Gastroesophageal sphincter (tissue), 4 donors: Measurements from ENCODE around the gene RRAD. TPM values are rescaled to one million over a fixed set of nuclear protein-coding genes. Genes with fewer than 3 reads are reported as not detected.

Source experiments
- ATAC-seq: fragments of 150-250 bp; one replicate; pipeline ENCODE4 v1.9.1; 2016; ENCODE audit warnings: mild to moderate bottlenecking, moderate library complexity
- H3K27ac ChIP-seq, 4 donors: fragments of 200-600 bp; sonication (generic) in 3 of 4; 1 replicate in 3 of 4; 2 replicates in 1 of 4; pipeline ENCODE4 v1.5.1; 2016 to 2019
- H3K27me3 ChIP-seq: fragments of 200-600 bp; sonication (generic); one replicate; pipeline ENCODE4 v1.5.1; 2019
- H3K36me3 ChIP-seq, 2 donors: fragments of 200-600 bp; sonication (generic); one replicate each; pipeline ENCODE4 v1.5.1; 2019; ENCODE audit warnings: control low read depth in 1 of 2
- H3K4me1 ChIP-seq, 3 donors: fragments of 200-600 bp; sonication (generic); 1 replicate in 2 of 3; 2 replicates in 1 of 3; pipeline ENCODE4 v1.5.1; 2016 to 2019; ENCODE audit warnings: control low read depth in 2 of 3
- H3K4me3 ChIP-seq, 2 donors: fragments of 200-600 bp; sonication (generic); one replicate each; pipeline ENCODE4 v1.5.1; 2019; ENCODE audit warnings: mild to moderate bottlenecking in 1 of 2, moderate library complexity in 1 of 2
- H3K9me3 ChIP-seq, 3 donors: fragments of 200-600 bp; sonication (generic); one replicate each; pipeline ENCODE4 v1.5.1; 2017 to 2019; ENCODE audit warnings: control low read depth in 2 of 3
- EP300 ChIP-seq: sonication (generic); formaldehyde crosslinking; IDR thresholded peaks from one replicate; pipeline ENCODE4 v1.6.1; 2017; ENCODE audit warnings: antibody characterized with exemption, mild to moderate bottlenecking
- POLR2A ChIP-seq, 2 donors: fragments of 450-650 bp; IDR thresholded peaks; one replicate each; pipeline ENCODE4 v1.6.1; 2017; ENCODE audit warnings: antibody characterized with exemption in 2 of 2, mild to moderate bottlenecking in 2 of 2, moderate library complexity in 1 of 2
- POLR2AphosphoS5 ChIP-seq: sonication (generic); formaldehyde crosslinking; IDR thresholded peaks from one replicate; pipeline ENCODE4 v1.6.1; 2017; ENCODE audit warnings: antibody characterized with exemption
- WGBS, 2 donors: methylation state at CpG; one replicate each; pipeline ENCODE4 v1.1.5; 2018; ENCODE audit warnings: low coverage in 1 of 2; 5-methylcytosine and 5-hydroxymethylcytosine counted together
- total RNA-seq, 4 donors: library from RNA; depleted of rRNA; stranded (reverse); fragments of >200 nt; gene quantifications; one replicate each; pipeline ENCODE4 v1.1.0, GENCODE V29; 2016
- TF ChIP-seq, protein P1 (sequence below), 4 experiments: fragments of 200-600 bp in 2 of 4; fragments of 450-650 bp in 2 of 4; sonication (generic) in 1 of 4; IDR thresholded peaks; one replicate each; pipeline ENCODE4 v1.5.1; 2017 to 2019; ENCODE audit warnings: antibody characterized with exemption in 4 of 4, mild to moderate bottlenecking in 2 of 4, moderate library complexity in 2 of 4

The RRAD gene
- total RNA-seq, 4 donors from 2014 or later, result 33.4 to 103 (median 50.8) TPM

DNA sequence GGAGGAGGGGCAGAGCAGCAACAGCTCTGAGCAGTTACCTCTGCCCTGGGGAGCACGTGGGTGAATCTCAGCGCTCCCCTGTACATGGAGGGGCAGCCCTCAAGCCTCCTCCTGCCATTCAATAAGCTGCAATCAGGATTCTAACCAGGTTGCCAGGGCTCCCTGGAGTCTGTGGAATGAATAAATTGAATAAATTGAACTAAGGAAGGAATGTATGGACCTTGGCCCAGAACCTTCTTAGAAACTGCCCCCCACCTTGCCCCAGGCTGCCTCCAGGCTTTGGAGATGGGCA, 5.1 kb downstream of the RRAD start:
- ATAC-seq, result no peak
- peaks cover 3% of the 10 kb centered on the region for H3K27me3 ChIP-seq
- H3K9me3 ChIP-seq, result no peaks in the 10 kb centered on the region
- 0 to 40% methylated on average over 1 of the region's 2 CpGs for WGBS, 2 donors
- TF ChIP-seq, protein P1, sequence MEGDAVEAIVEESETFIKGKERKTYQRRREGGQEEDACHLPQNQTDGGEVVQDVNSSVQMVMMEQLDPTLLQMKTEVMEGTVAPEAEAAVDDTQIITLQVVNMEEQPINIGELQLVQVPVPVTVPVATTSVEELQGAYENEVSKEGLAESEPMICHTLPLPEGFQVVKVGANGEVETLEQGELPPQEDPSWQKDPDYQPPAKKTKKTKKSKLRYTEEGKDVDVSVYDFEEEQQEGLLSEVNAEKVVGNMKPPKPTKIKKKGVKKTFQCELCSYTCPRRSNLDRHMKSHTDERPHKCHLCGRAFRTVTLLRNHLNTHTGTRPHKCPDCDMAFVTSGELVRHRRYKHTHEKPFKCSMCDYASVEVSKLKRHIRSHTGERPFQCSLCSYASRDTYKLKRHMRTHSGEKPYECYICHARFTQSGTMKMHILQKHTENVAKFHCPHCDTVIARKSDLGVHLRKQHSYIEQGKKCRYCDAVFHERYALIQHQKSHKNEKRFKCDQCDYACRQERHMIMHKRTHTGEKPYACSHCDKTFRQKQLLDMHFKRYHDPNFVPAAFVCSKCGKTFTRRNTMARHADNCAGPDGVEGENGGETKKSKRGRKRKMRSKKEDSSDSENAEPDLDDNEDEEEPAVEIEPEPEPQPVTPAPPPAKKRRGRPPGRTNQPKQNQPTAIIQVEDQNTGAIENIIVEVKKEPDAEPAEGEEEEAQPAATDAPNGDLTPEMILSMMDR (IDR thresholded peaks at IDR 0.05), result no peak
- TF ChIP-seq POLR2AphosphoS5 (no peak), POLR2A (IDR thresholded peaks at IDR 0.05) (no peak), EP300 (no peak)
- no peak overlapping the region for H3K4me3 ChIP-seq
- peaks cover 2 to 67% (median 20%) of the 10 kb centered on the region in 3 donors for H3K4me1 ChIP-seq
- H3K27ac ChIP-seq, result peak overlapping the region in 3 of 4 donors; percentile 81 to 92 (median 87)
- peaks cover 0 to 8% of the 10 kb centered on the region in 2 donors for H3K36me3 ChIP-seq

DNA sequence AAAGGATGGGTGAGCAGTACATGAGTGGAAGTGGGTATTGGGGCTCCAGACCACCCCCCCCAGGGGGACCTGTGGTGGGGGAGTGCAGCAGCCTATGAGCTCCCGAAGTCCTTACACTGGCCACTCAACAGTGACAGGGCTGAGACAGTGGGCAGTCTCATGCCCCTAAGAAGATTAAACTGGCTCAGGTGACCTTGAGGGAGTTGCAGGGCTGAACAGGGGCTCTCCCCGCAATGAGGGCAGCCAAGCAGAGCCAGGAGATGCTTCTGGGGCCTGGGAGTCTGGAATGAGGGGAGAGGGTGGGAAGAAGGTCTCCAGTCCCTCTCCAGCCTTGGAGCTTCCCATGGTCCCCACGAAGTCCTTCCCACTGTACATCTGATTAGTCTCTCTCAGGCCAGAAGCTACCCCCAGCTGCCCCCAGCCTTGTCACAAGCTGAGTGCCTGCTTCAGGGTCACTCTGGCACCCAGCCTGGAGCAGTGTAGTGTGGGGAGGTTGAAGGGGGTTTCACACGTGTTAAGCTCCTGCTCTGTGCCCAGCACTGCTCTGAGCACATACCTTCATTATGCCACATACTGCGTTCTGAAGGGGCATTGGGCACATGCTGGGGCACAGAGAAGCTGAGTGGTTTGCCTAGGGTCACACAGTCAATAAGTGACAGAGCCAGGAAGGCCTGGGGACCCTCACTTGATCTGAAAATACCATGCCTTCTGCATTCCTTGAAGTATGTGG, 5.6 kb downstream of the RRAD start:
- peaks cover 0 to 8% of the 10 kb centered on the region in 2 donors for H3K36me3 ChIP-seq
- ATAC-seq, result no peak

DNA sequence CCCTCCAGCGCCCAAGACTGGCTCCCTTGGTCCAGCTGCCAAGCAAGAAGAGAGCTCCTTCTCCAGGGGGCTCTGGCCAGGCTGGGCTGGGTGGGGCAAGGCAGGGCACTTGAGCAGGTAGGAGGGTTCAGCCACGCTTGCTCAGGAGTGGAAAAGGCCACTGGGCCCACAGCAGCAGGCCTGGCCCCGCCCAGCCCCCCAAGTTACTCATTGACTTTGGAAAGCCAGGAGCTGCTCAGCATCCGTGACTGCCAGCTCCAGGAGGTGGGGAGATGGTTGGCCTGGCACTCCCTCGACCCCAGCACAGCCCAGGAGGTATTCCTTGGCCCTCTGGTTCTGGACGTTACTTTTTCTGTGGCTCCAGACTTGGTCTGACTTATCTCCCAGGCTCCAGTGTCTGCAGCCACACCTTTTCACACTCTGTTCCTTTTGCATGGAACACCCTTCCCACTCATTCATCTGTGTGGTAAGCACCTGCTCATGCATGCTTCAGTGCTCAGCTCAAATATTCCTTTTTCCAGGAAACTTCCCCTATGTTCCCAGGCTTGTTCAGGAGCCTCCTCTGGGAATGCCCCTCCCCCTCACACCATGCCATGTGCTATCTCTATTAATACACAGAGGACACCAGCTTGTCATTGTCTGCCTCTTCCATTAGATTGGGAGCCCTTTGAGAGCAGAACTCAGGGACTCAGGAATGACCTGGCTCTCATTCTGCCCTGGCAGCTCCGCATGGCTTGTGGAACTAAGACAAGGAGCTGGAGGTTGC, 6.3 kb downstream of the RRAD start, which contains the start of gene CDH16:
Gene CDH16, minus strand, starts transcription at position 83 of the 766 bp plus-strand sequence. CDS start 820 bp downstream, outside the sequence.
- Histone ChIP-seq H3K27ac (peak within 1 kb of the TSS in 3 of 4 donors; percentile 81 to 92 (median 87)), H3K4me1 (peaks cover 2 to 55% (median 19%) of the 10 kb centered on the region in 3 donors), H3K9me3 (no peaks in the 10 kb centered on the region), H3K4me3 (no peak within 1 kb of the TSS), H3K36me3 (peaks cover 0 to 8% of the 10 kb centered on the region in 2 donors), H3K27me3 (peaks cover 3% of the 10 kb centered on the region)
- ATAC-seq, result no peak
- 80% methylated on average over 1 of the region's 7 CpGs; no CpG with 5 or more reads in 1 of the 2 donors for WGBS, 2 donors
- TF ChIP-seq POLR2A (IDR thresholded peaks at IDR 0.05) (no peak), POLR2AphosphoS5 (no peak), EP300 (no peak)
- TF ChIP-seq, protein P1 (IDR thresholded peaks at IDR 0.05), result no peak

More for the DNA sequence above, 5.6 kb downstream of the RRAD start:
- peaks cover 3% of the 10 kb centered on the region for H3K27me3 ChIP-seq
- 60% methylated on average over 2 of the region's 5 CpGs; no CpG with 5 or more reads in 1 of the 2 donors for WGBS, 2 donors
- no peaks in the 10 kb centered on the region for H3K9me3 ChIP-seq
- H3K4me3 ChIP-seq, result no peak overlapping the region
- peaks cover 2 to 62% (median 20%) of the 10 kb centered on the region in 3 donors for H3K4me1 ChIP-seq
- TF ChIP-seq EP300, result no peak
- no peak for TF ChIP-seq POLR2A (IDR thresholded peaks at IDR 0.05)
- TF ChIP-seq, protein P1 (IDR thresholded peaks at IDR 0.05), result no peak
- no peak for TF ChIP-seq POLR2AphosphoS5
- H3K27ac ChIP-seq, result peak overlapping the region in 3 of 4 donors; percentile 81 to 92 (median 87)

DNA sequence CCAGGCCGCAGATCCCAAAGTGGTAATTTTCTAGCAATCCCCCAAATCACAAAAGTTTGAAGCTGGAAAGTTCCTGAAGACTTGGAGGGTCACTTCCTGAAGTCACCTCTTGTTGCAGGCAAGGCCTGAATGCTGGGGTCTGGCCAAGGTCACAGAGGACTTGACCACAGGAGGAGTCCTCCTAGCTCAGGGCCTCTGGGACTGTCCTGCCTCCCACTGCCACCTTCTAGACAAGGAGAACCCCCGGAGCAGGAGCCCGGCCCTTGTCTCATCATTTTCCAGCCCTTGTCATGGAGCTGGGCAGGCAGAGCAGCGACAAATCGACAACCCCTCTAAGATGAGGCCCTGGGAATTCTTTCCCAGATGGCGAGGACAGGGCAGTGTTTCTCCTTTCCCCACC, 7.0 kb downstream of the RRAD start:
- H3K36me3 ChIP-seq, result peaks cover 0 to 8% of the 10 kb centered on the region in 2 donors
- H3K27me3 ChIP-seq, result peaks cover 3% of the 10 kb centered on the region
- no peak for ATAC-seq
- no peaks in the 10 kb centered on the region for H3K9me3 ChIP-seq
- H3K4me3 ChIP-seq, result no peak overlapping the region
- peaks cover 2 to 49% (median 13%) of the 10 kb centered on the region in 3 donors for H3K4me1 ChIP-seq
- TF ChIP-seq POLR2AphosphoS5, result no peak
- TF ChIP-seq POLR2A (IDR thresholded peaks at IDR 0.05), result no peak
- no peak for TF ChIP-seq EP300
- TF ChIP-seq, protein P1 (IDR thresholded peaks at IDR 0.05), result no peak
- no peak overlapping the region for H3K27ac ChIP-seq
- WGBS, 2 donors, result no CpG with 5 or more reads among the region's 6 CpGs
